PC-3 (cell line): ENCODE results near the gene PM20D1.

Source experiments
- EZH2phosphoT487 ChIP-seq: fragments of 300-600 bp; sonication (generic); IDR thresholded peaks from 2 replicates; pipeline ENCODE4 v1.6.1; 2018; ENCODE audit warnings: mild to moderate bottlenecking, antibody characterized with exemption, low read length, borderline replicate concordance
- TF ChIP-seq, protein P1 (sequence below): fragments of 300-600 bp; sonication (generic); conservative IDR thresholded peaks from 2 replicates; pipeline ENCODE4 v1.5.1; 2017; ENCODE audit warnings: antibody characterized with exemption, low read depth, mild to moderate bottlenecking, low read length

DNA sequence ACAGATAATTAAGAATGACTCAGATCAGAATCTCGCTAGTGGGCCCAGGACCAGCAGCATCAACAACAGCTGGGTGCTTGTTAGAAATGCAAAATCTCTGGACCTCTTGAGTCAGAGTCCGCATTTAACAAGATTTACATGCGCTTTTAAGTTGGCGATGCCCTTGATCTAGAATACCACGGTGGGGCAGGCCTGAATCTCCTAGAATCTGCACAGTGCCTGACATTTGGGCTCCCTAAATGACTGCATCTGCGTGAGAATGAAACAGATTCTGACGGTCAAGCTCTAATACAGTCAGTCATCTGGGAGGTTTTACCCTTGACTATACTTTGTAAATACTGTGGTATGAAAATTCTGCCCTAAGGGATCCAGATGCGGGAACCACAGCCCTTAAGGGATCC is 57.5 kb downstream of the PM20D1 start:
- TF ChIP-seq, protein P1, sequence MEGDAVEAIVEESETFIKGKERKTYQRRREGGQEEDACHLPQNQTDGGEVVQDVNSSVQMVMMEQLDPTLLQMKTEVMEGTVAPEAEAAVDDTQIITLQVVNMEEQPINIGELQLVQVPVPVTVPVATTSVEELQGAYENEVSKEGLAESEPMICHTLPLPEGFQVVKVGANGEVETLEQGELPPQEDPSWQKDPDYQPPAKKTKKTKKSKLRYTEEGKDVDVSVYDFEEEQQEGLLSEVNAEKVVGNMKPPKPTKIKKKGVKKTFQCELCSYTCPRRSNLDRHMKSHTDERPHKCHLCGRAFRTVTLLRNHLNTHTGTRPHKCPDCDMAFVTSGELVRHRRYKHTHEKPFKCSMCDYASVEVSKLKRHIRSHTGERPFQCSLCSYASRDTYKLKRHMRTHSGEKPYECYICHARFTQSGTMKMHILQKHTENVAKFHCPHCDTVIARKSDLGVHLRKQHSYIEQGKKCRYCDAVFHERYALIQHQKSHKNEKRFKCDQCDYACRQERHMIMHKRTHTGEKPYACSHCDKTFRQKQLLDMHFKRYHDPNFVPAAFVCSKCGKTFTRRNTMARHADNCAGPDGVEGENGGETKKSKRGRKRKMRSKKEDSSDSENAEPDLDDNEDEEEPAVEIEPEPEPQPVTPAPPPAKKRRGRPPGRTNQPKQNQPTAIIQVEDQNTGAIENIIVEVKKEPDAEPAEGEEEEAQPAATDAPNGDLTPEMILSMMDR, result no peak
- no peak for TF ChIP-seq EZH2phosphoT487
